Erythroblast (primary cell): ENCODE measurements around the gene CTNNA2.

Experiments used
- DNase-seq, 2 experiments: peaks; one replicate each; lab custom pipeline; 2025; lab: John Stamatoyannopoulos, UW
- GATA1 ChIP-seq: IDR thresholded peaks from 2 replicates; pipeline ENCODE4 v1.6.1; 2011; ENCODE audit warnings: low read depth, mild to moderate bottlenecking, control low read depth, low read length, moderate library complexity
- POLR2A ChIP-seq: IDR thresholded peaks from 2 replicates; pipeline ENCODE4 v1.6.1; 2011; ENCODE audit warnings: mild to moderate bottlenecking, low read length

CTNNA2 gene

DNA sequence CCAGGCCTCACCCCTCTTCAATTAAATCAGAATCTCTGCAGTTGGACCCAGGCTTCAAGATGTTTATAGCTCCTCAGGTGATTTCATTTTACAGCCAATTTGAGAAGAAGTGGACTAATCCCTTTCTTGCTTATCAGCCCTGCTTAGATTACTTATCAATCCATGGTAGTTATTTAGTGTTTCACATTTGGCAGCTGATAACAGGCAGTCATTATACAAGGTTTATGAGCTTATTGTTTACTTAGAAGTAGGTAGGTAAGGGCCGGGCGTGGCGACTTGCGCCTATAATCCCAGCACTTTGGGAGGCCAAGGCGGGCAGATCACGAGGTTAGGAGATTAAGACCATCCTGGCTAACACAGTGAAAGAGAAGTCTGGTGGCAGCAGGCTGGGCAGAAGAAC is 237.5 kb downstream of the CTNNA2 start:
- TF ChIP-seq GATA1 (no peak), POLR2A (no peak)
- DNase-seq, result no peak

DNA sequence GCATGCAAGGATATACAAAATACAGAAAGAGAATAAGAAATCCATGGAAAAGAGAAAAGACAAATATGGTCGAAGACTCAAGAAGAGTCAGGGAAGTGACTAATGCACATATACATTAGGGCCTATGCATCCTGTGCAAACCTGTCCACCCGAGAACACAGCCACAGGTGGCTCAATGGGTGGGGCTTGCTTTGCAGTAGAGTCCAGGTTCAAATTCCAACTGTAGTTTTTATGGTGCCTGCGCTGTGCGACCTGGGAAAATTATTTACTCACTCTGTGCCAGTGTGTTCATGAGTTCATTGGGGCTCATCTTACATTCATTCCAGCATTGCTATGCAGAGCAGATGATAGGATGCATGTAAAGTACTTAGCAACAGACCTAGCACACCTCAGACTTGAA is 244.7 kb downstream of the CTNNA2 start:
- TF ChIP-seq POLR2A (no peak), GATA1 (no peak)
- no peak for DNase-seq

DNA sequence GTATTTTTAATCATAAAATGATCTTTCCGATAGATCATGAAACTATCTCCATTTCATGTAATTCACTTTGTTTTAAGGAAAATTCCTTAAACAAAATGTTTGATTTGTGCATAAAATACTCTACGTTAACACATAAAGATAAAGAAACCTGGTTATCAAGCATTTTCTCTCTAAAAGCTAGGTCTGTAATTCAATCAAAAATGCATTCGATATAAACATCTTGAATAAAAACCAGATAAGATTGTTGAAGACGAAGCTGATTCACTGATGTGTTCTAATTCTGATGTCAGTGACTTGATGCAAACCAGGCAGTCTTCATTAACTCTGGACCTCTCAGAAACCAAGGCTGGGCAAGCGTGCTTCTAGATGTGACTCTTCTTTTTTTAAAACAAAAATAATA is 245.2 kb downstream of the CTNNA2 start:
- no peak for TF ChIP-seq POLR2A
- no peak for TF ChIP-seq GATA1
- DNase-seq, result no peak

DNA sequence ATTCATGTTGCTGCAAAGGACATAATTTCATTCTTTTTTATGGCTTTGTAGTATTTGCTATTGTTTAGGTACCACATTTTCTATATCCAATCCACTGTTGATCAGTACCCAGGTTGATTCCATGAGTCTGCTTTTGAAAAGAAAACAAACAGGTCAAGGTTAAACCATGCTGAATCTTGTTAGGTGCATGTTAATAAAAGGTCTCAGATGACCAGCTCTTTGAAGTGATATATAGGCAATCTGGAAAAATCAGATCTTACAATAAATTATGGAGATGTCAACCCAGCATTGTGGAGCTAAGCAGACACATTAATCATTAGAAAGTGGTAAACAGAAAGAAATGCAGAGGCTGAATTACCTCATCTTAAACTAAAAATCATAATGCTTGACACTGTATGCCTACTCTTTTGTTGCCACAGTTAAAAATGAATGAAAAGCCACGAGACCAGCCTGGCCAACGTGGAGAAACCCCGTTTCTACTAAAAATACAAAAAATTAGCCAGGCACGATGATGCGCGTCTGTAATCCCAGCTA is 246.0 kb downstream of the CTNNA2 start:
- TF ChIP-seq GATA1 (no peak), POLR2A (no peak)
- DNase-seq, result no peak

DNA sequence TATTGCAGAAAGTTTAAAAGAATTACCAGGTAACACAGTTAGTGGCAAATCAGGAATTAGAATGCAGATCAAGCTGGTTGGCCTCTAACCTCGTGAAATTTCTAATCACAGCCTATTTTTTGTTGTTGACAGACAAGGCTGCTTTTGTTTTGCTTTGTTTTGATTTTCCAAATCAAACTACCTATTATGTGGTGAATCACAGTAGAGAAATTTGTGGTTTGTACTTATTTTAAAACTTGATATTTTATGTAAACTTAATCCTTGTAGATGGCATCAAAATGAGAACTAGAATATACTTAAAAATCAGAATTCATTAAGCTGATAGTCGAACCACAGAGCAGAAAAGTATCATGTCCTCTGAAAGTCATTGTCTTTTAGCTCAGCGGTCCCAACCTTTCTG is 258.1 kb downstream of the CTNNA2 start:
- TF ChIP-seq GATA1, result no peak
- DNase-seq, result no peak

DNA sequence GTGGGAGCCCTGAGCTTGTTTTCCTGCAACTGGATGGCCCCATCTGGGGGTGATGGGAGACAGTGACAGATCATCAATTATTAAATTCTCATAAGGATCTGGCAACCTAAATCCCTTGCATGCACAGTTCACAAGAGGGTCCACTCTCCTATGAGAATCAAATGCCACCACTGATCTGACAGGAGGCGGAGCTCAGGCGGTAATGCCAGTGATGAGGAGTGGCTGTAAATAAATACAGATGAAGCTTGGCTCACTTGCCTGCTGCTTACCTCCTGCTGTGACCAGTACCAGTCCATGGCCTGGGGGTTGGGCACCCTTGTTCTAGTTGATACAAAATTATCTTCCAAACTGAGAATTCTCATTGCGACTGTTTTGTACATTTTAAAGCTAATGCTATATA is 258.6 kb downstream of the CTNNA2 start:
- no peak for DNase-seq
- TF ChIP-seq GATA1 (no peak), POLR2A (no peak)

DNA sequence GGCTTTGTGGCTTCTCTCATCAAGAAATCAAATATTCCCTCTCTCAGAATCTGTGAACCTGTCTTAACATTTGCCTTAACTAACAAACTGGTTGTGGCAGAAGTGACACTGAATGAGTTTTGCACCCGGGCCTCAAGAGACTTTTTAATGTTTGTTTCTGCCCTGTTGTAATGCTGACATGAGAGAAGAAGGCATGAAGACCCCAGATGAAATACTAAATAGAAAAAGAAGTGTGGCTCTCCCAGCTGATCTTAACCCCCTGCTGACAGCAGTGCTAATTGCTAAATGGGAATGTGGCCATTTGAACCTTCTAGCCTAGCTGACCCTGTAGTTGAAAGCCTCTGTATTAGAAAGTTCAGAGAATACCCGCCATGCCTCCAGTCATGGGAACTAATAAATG is 261.2 kb downstream of the CTNNA2 start:
- TF ChIP-seq POLR2A (no peak), GATA1 (no peak)
- no peak for DNase-seq

DNA sequence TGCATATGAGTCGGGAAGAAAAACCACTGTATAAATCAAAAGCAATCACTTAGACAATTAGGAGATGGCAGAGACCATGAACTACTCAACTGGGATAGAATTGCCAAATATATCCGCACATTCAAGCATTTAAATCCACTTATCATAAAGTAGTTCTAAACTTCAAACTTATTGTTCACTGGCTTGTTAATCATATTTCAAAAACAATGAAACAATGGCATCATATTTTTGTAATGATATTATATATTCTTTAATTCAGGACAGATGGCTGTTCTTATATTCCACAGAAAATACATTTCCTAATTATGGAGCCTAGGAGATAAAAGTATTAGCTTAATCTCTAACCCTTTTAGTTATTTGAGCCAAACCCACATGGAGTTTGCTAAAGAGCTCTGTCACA is 263.6 kb downstream of the CTNNA2 start:
- TF ChIP-seq GATA1 (no peak), POLR2A (no peak)
- no peak for DNase-seq

DNA sequence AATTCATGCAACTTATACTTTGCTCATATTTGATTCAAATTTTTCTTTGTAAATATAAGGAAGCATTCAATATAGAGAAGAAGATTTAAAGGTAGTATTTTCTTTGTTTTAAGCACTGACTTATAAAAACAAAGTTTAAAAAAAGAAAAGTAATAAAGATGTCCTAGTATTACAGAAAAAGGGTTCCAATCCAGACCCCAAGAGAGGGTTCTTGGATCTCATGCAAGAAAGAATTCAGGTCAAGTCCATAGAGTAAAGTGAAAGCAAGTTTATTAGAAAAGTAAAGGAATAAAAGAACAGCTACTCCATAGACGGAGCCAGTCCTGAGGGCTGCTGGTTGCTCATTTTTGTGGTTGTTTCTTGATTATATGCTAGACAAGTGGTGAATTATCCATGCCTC is 267.9 kb downstream of the CTNNA2 start:
- DNase-seq, result no peak
- TF ChIP-seq GATA1 (no peak), POLR2A (no peak)

DNA sequence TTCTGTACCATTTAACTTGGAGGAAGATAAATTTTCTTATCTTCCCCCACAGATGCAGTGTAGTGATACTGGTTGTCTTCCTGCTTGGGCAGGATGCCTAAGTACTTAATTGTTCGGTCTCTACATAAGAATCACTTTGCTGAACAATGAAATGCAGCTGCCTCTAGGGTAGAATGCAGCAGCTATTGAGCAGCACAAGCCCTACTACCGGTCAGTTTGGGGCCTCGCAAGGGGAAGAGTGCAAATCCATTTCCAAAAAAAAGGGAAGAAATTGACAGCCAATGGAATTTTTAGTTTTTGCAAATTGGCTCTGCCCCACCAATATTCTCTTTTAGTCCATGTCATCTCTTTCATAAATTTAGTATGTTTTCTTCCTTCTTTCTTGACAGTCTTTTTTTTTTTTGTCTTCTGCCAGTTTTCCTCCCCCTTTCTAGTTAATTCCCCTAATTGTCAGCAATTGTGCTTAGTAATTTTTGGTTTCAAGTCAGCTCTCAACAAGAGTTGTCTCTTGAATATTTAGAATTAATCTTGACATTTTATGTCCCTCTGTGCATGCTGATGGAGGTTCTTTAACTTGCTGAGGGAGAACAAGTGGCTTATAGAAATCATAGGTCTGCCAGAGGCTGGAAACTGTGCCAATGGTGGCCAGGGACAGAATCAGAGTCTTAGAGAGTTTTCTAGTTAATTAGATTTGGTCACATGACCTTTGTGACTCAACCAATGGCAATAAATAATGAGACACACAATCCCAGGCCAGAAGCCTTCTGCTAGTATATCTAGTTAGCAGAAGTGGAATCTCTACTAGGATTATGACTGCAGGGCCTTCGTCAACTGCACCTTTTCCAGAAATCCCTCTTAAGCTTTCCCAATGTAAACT is 270.0 kb downstream of the CTNNA2 start:
- no peak for DNase-seq
- TF ChIP-seq POLR2A (no peak), GATA1 (no peak)

DNA sequence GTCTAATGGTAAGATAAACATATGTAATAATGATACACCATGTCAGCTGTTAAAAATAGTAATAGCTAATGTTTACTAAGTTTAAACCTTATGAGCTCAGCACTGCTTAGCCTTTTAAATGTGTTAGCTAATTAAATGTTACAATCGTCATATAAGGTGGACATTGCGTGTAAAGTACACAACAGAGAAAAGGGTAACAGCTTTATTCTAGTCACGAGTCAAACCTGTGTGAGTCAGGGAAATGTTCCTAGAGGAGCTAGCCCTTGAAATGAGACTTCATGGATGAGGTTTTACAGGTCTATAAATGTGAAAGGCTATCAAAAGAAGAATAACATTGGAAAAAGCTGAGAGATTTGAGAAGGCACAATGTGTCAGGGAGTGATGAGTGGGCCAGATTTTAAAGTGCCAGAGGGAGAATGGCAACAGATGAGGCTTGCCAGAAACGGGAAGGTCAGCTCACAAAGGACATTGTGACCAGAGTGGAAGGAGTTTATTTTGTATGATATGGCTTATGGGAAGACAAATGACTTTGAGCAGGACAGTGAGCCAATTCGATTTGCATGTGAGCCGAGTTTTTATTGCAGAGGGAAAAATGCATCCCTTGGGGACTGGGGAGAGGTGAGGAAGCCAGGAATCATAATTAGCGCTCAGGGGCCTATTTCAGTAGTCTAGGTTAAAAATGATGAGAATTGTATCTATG is 276.3 kb downstream of the CTNNA2 start:
- DNase-seq, result no peak

DNA sequence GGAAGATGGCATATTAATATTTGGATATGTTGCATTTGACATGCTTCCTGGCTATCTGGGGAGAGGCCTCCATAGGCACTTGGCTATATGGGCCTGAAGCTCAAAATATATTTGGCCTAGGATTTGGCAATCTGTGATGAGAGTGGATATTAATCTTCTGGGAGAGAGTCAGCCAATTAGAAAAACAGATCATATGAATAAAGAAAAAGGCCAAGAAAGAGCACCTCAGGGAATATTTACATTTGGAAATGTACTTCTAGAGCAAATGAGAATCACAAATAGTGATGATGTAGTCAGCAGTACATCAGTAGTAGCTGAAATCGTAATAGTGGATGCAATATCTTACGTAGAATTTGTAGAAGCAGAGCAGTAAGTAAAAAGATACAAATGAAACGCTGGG is 277.0 kb downstream of the CTNNA2 start:
- no peak for TF ChIP-seq POLR2A
- TF ChIP-seq GATA1, result no peak
- DNase-seq, result no peak

More for the DNA sequence above, 276.3 kb downstream of the CTNNA2 start:
- TF ChIP-seq GATA1 (no peak), POLR2A (no peak)

DNA sequence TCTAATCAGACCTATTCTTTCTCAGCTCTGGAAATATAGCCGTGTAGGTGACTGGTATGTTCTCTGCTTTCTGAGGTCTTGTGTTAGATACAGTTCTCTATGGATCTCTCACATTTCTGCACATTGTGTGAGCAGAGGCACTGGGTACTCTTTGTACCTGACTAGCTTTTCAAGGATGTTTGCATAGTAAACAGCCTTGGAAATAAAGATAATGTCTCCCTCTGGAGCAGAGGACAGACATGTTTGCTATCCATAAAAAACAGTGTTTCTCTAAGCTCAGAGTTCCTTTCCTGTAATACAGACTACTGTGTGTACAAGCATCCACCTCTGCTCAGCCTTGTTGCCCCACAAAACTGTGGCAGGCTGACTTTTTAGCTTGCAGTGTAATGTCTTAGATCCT is 279.2 kb downstream of the CTNNA2 start:
- no peak for DNase-seq
- TF ChIP-seq GATA1, result no peak
- no peak for TF ChIP-seq POLR2A

DNA sequence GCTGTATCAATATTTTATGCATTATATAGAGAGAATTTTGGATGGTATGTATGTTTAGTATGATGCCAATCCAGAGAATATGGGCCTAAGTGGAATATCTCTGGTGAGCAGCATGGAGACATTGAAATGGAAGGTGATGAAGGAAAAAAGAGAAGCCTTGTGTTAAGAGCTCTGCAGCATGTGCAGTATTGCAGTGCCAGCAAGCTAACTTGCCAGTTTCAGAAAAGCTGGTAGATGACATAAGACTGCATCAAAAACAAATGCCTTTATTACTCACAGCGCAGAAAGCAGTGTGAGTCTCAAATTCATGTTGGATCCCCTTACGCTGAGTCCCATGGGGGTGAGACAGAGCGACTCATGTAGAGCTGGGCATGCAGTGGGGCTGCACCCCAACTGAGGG is 280.2 kb downstream of the CTNNA2 start:
- DNase-seq, result no peak
- TF ChIP-seq GATA1 (no peak), POLR2A (no peak)
